Body of pancreas (tissue), 4 donors: ENCODE data around the gene UBP1.
"Not testable (repeated sequence)": the region's sequence is repeated elsewhere in the genome, so short reads cannot be mapped to it uniquely, and the experiment has no call there.

ENCODE experiments used
- POLR2A ChIP-seq, 3 donors: fragments of 450-650 bp; IDR thresholded peaks; one replicate each; pipeline ENCODE4 v1.6.1; 2016; ENCODE audit warnings: antibody characterized with exemption in 3 of 3, mild to moderate bottlenecking in 2 of 3
- TF ChIP-seq, protein P1 (sequence below), 7 experiments: fragments of 450-650 bp in 4 of 7; fragments of 200-600 bp in 3 of 7; sonication (generic) in 3 of 7; IDR thresholded peaks; one replicate each; pipeline ENCODE4 v1.5.1; 2016 to 2019; ENCODE audit warnings: antibody characterized with exemption in 7 of 7

DNA sequence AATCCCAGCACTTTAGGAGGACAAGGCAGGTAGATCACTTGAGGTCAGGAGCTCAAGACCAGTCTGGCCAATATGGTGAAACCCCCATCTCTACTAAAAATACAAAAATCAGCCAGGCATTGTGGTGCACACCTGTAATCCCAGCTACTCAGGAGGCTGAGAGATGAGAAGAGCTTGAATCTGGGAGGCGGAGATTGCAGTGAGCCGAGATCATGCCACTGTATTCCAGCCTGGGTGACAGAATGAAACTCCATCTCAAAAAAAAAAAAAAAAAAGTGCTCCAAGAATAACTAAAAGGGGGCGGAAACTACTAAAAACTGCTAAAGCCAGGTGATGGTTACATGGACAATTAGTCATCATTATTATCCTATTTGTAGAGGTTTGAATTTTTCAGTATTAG, 29.4 kb downstream of the UBP1 start:
- TF ChIP-seq POLR2A (IDR thresholded peaks at IDR 0.05): not testable (repeated sequence)
- TF ChIP-seq, protein P1, sequence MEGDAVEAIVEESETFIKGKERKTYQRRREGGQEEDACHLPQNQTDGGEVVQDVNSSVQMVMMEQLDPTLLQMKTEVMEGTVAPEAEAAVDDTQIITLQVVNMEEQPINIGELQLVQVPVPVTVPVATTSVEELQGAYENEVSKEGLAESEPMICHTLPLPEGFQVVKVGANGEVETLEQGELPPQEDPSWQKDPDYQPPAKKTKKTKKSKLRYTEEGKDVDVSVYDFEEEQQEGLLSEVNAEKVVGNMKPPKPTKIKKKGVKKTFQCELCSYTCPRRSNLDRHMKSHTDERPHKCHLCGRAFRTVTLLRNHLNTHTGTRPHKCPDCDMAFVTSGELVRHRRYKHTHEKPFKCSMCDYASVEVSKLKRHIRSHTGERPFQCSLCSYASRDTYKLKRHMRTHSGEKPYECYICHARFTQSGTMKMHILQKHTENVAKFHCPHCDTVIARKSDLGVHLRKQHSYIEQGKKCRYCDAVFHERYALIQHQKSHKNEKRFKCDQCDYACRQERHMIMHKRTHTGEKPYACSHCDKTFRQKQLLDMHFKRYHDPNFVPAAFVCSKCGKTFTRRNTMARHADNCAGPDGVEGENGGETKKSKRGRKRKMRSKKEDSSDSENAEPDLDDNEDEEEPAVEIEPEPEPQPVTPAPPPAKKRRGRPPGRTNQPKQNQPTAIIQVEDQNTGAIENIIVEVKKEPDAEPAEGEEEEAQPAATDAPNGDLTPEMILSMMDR (IDR thresholded peaks at IDR 0.05): not testable (repeated sequence)
